Ramos (cell line): ENCODE measurements around the gene KRT81.
"Not testable (repeated sequence)": the region's sequence is repeated elsewhere in the genome, so short reads cannot be mapped to it uniquely, and the experiment has no call there.

Source experiments
- in situ Hi-C: fragments of 300-500 bp; cut with MboI; formaldehyde crosslinking; loops from one replicate; pipeline ENCODE4 v1.14.3; 2022; ENCODE audit warnings: low sequenced_read_pairs; ENCODE audit not compliant: unreplicated experiment

The KRT81 gene

DNA sequence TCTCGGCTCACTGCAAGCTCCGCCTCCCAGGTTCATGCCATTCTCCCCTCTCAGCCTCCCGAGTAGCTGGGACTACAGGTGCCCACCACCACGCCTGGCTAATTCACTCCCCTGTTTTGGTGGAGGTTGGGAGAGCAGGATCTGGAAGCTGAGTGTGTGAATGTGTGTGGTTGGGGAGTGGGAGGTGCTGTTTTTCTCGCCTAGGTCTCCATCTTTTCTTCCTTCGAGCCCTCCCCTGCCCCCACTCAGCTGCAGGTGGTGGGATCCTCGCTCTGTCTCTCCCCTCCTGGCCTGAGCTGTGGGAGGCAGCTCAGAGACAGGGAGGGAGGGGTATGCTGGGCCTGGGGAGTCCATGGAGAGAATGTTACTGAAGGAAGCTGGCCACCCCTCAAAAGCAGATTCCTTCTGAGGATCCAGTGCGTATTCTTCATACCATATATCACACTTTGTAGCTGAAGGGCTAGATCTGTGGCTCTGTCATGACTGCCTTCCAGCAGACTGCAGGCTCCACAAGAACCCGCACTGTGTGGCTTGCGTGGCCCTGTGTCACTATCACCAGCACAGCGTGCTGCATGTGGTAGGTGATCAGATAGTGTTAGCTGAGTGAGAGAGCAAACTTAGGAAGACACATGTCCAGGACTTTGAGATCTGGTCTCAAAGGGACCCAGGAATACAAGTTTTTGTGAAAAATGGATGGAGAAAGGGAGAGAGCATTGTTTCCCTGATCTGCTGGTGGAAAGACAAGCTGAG lies 27.1 kb upstream of the KRT81 start:
- in situ Hi-C loops = no loop called here

- in situ Hi-C loops = no loop called here
Observed at GRCh38 chr12:52317468-52318052, 26.2 kb upstream of the KRT81 start.

- in situ Hi-C loops = no loop called here
Observed at GRCh38 chr12:52316701-52317100, 25.4 kb upstream of the KRT81 start.

DNA sequence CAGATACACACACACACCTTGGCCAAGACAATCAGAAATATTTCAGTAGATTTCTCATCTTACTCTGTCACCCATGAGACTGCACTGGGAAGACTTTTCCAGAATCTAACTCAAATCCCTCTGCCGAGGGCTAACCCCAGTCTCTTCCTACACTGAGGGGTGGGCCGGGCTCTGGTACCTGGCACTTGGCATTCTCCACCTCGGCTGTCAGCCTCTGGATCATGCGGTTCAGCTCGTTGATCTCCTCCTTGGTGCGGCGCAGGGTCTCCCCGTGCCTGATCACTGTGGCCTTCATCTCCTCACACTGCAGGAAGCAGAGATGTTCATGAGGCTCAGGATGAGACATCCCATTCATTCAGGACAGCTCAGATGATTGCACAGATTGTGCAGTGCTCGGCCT lies 25.0 kb upstream of the KRT81 start:
- in situ Hi-C loops = no loop called here

GRCh38 chr12:52315721-52316120 lies 24.4 kb upstream of the KRT81 start:
- in situ Hi-C loops = not testable (repeated sequence)

DNA sequence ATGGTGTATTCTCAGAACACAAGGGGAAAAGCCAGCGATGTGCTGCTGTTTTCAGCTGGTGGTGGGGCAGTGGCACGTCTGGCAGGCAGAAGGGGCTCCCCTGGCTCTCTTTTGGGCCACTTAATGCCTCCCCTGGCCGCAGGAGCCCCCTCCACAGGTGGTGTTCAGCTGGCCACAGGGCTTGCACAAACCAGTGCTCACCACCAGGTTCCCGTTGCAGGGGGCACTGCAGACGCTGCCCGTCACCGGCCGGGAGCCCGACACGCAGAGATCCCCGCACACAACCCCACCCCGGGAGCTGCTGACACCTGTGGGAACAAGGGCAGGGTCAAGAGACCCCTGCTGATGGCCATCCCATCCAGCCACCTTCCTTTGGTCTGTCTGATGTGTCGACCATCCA lies 23.2 kb upstream of the KRT81 start:
- in situ Hi-C loops = no loop called here

GRCh38 chr12:52313926-52314325 lies 22.6 kb upstream of the KRT81 start:
- in situ Hi-C loops = no loop called here

DNA sequence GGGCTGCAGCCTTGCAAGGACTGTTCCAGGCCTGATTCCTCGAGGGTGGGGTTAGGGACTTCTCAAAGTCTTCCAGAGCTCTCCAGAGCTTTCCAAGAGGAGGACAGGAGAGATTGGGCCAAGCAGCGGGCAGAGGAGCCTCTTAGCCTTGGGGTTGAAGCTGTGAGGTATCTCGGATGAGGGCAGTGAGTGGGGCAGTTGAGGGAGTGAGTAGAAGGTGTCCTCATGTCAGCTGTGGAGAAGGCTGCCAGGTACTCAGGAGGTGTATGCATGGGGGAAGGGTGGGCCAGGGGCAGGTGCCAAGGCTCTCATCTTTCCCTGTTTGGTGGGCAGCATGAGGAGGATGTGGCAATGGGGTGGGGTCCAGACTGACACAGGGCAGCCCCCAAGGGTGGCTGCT lies 22.1 kb upstream of the KRT81 start:
- in situ Hi-C loops = no loop called here

DNA sequence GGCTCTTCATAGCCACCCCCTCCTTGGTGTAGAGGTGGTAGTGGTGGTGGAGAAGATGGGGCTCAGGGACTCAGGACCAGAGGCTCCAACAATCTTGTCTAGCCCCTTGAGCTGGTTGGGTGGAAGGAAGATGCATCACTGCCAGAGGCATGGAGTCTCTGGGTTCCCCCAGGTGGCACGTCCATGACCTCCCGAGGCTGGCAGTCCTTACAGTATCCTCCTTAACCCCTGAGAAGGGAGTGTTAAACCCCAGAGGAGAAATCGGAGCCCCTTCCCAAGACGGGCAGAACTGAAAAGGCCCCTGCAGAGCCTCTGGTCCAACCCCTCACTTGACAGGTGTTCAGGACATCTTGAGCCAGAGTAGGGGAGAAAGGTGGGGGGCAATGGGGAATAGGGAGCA lies 20.8 kb upstream of the KRT81 start:
- in situ Hi-C loops = no loop called here

DNA sequence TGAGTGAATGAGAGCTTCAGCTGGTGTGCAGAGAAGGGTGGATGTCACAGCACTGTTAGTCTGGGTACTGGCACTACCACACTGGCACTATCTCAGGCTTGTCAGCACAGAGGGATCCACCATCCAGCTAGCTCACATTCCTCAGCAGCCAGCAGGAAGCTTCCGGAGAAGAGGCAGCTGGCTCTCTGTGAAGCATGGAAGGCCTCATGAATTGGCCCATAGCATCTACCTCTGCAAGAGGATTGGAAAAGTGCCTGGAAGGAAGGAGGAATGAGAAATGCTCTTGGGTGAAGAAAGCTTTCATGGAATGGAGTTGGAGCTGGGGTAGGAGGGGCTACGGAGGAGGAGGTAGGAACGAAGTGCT lies 19.9 kb upstream of the KRT81 start:
- in situ Hi-C loops = no loop called here

GRCh38 chr12:52310622-52311284 lies 19.4 kb upstream of the KRT81 start:
- in situ Hi-C loops = no loop called here

GRCh38 chr12:52308806-52309425 lies 17.6 kb upstream of the KRT81 start:
- in situ Hi-C loops = no loop called here

DNA sequence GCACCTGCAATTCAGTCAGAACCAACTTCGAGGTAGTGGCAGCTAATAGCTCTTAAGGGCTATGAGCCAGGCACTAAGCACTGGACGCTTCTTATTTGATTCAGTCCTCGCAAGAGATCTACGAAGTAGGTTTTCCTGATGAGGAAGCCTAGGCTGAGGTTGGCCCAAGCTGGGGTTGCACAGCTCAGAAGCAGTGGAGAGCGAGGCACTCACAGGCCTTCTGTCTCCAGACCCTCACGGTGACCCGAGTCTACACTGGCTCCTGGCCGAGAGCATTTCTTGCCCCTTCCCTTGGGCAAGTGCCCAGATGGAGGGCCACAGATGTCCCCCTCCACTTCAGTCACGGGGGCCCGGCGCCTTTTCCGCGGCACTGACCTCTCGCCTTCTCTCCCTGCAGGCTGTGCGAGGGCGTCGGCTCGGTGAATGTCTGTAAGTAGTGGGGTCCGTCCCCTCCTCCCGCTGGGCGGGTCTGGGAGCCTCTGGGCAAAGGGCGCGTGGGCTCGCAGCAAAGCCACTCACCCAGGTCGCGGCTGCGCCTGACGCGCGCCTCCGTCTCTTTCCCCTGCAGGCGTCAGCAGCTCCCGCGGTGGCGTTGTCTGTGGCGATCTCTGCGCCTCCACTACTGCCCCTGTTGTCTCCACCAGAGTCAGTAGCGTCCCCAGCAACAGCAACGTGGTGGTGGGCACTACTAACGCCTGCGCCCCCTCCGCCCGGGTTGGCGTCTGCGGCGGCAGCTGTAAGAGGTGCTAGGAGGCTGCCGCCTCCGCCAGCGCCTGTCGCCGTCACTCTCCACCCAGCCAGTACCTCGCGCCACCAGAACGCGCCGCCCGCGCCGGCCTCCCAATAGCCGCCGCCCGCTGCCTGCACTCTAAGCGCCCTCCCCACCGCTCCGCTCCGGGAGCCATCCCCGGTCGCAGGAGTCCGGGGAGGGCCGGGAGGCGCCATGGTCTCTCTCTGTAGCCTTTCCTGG lies 16.8 kb upstream of the KRT81 start:
- in situ Hi-C loops = no loop called here

DNA sequence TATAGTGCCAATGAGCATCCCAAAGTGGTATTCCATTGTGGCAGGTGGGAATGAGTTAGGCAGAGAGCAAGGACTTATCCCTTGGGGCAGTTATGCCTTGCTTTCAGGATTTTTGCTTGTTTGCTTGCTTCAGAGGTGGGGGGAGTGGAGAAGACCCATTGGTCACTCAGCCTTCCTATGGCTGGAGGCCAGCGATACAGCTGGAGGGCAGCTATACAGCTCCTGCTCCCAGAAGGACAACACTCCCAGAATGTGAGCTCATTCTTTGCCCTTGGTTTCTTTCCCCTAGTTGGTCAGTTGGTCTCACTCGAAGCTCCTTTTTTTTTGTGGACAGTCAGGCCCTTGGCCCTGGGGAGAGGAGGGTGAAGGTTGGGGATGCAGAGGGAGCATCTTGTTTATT lies 15.4 kb upstream of the KRT81 start:
- in situ Hi-C loops = no loop called here

DNA sequence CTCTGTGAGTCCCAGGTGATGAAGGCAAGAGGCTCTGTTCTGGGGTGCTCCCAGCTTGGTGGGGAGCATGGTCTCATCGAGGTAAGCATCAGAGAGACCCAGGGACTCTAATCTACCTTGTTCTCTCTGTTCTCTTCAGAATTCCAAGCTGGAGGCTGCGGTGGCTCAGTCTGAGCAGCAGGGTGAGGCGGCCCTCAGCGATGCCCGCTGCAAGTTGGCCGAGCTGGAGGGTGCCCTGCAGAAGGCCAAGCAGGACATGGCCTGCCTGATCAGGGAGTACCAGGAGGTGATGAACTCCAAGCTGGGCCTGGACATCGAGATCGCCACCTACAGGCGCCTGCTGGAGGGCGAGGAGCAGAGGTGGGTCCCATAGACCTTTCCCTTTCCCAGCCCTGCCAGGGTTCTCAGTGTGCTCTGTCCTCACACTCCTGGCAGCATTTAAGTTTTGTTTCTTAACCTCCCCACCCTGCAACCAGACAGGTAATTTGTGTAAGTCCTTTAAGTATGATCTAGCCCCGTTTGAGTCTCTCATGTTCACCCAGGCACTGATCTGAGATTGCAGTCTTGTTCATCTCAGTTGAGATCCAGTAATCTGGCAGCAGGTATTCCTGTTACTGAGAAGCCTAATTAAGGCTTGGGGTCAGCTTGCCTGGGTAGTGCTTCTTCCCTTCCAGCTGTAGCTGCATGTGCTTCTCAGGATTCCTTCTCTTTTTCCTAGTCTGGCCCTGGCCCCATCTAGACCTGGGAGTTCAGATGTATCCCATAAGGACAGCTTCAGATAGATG lies 14.8 kb upstream of the KRT81 start:
- in situ Hi-C loops = no loop called here

GRCh38 chr12:52304941-52305411 lies 13.6 kb upstream of the KRT81 start:
- in situ Hi-C loops = not testable (repeated sequence)

- in situ Hi-C loops = not testable (repeated sequence)
Observed at GRCh38 chr12:52302242-52302914, 11.0 kb upstream of the KRT81 start.

- in situ Hi-C loops = not testable (repeated sequence)
Observed at GRCh38 chr12:52301721-52302120, 10.4 kb upstream of the KRT81 start.
